ENCODE measurements around the gene TLCD3B.

DNA sequence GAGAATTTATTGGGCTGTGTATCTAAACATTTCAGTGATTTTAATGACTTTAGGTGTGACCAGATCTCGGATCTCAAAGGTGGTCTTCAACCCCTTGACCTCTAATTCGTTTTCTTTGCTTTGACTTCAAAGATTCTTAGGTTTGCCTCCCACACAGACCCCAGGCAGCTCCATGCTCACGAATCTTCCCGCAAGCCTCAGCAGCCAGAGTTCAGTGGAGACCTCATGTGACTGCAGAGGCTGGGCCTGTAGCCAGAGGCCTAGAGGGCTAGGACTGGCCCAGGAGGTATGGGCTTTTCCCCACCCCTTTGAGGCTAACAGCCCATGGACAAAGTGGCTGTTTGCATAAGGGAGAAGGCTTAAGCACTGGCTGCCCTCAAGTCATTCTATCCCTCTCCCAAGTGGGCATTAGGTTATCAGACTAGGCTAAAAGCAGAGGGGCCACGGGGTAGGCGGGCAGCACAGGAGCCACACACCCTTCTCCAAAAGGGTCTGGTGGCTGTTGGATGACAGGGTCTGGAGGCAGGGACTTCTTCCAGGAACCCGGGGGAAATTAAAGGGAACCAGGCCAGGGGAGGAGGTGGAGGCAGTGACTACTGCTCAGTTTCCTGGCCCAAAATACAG, 38.6 kb downstream of the TLCD3B start:
- TF ChIP-seq NFRKB (IDR thresholded peaks at IDR 0.05) (no peak), ARNT (IDR thresholded peaks at IDR 0.05) (no peak), SP1 (IDR thresholded peaks at IDR 0.05) (no peak), TARDBP (IDR thresholded peaks at IDR 0.05) (no peak), BHLHE40 (IDR thresholded peaks at IDR 0.05; ENCODE audit: borderline replicate concordance) (no peak), L3MBTL2 (conservative IDR thresholded peaks at IDR 0.05) (no peak), ZNF384 (IDR thresholded peaks at IDR 0.05) (no peak), SUZ12 (IDR thresholded peaks at IDR 0.05) (no peak), FOXM1 (IDR thresholded peaks at IDR 0.05; ENCODE audit: borderline replicate concordance) (no peak), HDGF (IDR thresholded peaks at IDR 0.05; ENCODE audit: borderline replicate concordance) (no peak), FOXK2 (IDR thresholded peaks at IDR 0.05) (no peak), ELF4 (IDR thresholded peaks at IDR 0.05) (no peak), LEF1 (IDR thresholded peaks at IDR 0.05; ENCODE audit: borderline replicate concordance) (no peak)
- TF ChIP-seq, protein P1, sequence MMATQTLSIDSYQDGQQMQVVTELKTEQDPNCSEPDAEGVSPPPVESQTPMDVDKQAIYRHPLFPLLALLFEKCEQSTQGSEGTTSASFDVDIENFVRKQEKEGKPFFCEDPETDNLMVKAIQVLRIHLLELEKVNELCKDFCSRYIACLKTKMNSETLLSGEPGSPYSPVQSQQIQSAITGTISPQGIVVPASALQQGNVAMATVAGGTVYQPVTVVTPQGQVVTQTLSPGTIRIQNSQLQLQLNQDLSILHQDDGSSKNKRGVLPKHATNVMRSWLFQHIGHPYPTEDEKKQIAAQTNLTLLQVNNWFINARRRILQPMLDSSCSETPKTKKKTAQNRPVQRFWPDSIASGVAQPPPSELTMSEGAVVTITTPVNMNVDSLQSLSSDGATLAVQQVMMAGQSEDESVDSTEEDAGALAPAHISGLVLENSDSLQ (IDR thresholded peaks at IDR 0.05), result no peak

Data from HEK293T (cell line).